Measurements from ENCODE around the gene KAT5.
"Not testable (repeated sequence)": the region's sequence is repeated elsewhere in the genome, so short reads cannot be mapped to it uniquely, and the experiment has no call there.

The KAT5 gene

DNA sequence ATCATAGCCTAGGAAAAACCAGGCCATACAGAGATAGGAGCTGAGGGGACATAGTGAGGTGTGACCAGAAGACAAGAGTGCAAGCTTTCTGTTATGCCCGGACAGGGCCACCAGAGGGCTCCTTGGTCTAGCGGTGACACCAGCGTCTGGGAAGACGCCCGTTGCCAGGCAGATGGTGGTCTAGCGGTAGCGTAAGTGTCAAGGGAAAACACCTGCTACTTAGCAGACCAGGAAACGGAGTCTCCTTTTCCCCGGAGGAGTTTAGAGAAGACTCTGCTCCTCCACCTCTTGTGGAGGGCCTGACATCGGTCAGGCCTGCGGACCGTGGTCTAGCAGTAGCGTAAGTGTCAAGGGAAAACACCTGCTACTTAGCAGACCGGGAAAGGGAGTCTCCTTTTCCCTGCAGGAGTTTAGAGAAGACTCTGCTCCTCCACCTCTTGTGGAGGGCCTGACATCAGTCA is 5.7 kb upstream of the KAT5 start:
- peak overlapping the region; percentile 26 for H3K4me2 ChIP-seq (ENCODE audit: low read depth, low read length, poor library complexity, severe bottlenecking)
- H3K27me3 ChIP-seq (ENCODE audit: low read length); H3K36me3 ChIP-seq (ENCODE audit: low read length); H3F3A ChIP-seq (ENCODE audit: insufficient read depth); H4K20me1 ChIP-seq (ENCODE audit: low read depth, low read length); H3K27ac ChIP-seq (ENCODE audit: low read depth, low read length); H3K9me3 ChIP-seq (ENCODE audit: insufficient read depth, low read length); H3K9ac ChIP-seq (ENCODE audit: low read length); H3K4me3 ChIP-seq (ENCODE audit: insufficient read depth, low read length, poor library complexity, severe bottlenecking); H3K9me2 ChIP-seq (replicated peaks; ENCODE audit: insufficient read depth, low read length); H3K79me2 ChIP-seq (ENCODE audit: insufficient read depth, low read length): not testable (repeated sequence)
- TF ChIP-seq, protein P1, sequence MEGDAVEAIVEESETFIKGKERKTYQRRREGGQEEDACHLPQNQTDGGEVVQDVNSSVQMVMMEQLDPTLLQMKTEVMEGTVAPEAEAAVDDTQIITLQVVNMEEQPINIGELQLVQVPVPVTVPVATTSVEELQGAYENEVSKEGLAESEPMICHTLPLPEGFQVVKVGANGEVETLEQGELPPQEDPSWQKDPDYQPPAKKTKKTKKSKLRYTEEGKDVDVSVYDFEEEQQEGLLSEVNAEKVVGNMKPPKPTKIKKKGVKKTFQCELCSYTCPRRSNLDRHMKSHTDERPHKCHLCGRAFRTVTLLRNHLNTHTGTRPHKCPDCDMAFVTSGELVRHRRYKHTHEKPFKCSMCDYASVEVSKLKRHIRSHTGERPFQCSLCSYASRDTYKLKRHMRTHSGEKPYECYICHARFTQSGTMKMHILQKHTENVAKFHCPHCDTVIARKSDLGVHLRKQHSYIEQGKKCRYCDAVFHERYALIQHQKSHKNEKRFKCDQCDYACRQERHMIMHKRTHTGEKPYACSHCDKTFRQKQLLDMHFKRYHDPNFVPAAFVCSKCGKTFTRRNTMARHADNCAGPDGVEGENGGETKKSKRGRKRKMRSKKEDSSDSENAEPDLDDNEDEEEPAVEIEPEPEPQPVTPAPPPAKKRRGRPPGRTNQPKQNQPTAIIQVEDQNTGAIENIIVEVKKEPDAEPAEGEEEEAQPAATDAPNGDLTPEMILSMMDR (IDR thresholded peaks at IDR 0.05; ENCODE audit: insufficient read depth, low read length, poor library complexity, severe bottlenecking): peak; percentile 30
- H2AFZ ChIP-seq (ENCODE audit: low read depth, low read length, severe bottlenecking): peak overlapping the region; percentile 6

DNA sequence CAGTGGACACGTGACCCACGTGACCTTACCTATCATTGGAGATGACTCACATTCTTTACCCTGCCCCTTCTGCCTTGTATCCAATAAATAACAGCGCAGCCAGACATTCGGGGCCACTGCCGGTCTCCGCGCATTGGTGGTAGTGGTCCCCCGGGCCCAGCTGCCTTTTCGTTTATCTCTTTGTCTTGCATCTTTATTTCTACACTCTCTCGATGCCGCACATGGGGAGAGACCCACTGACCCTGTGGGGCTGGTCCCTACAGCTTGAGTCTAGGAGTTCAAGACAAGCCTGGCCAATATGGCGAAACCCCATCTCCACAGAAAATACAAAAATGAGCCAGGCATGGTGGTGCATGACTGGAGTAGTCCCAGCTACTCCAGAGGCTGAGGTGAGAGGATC is 5.0 kb upstream of the KAT5 start:
- not testable (repeated sequence) for H3K9ac ChIP-seq (ENCODE audit: low read length); H3K4me2 ChIP-seq (ENCODE audit: low read depth, low read length, poor library complexity, severe bottlenecking); H3K27ac ChIP-seq (ENCODE audit: low read depth, low read length); H3K9me3 ChIP-seq (ENCODE audit: insufficient read depth, low read length); H3K79me2 ChIP-seq (ENCODE audit: insufficient read depth, low read length); H3K27me3 ChIP-seq (ENCODE audit: low read length); H2AFZ ChIP-seq (ENCODE audit: low read depth, low read length, severe bottlenecking); H3K9me2 ChIP-seq (replicated peaks; ENCODE audit: insufficient read depth, low read length); H4K20me1 ChIP-seq (ENCODE audit: low read depth, low read length); H3K4me3 ChIP-seq (ENCODE audit: insufficient read depth, low read length, poor library complexity, severe bottlenecking); H3F3A ChIP-seq (ENCODE audit: insufficient read depth); H3K36me3 ChIP-seq (ENCODE audit: low read length)

DNA sequence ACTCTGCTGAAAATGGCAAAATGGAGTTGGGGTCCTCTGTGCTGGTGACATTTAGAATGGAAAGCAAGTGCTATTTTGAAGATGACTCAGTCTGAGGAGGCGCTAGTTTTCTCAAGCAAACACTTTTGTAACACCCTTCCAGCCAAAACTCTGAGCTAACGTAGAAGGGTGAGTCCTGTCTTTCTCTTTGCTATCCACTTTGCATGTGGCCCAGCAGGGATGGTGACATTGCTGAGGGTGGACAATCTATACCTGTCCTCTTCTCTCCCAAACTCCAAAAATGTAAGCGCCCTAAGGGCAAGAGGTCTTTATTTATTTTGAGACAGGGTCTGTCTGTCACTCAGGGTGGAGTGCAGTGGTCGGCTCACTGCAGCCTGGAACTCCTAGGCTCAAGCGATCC is 3.6 kb upstream of the KAT5 start:
- H3K4me2 ChIP-seq (ENCODE audit: low read depth, low read length, poor library complexity, severe bottlenecking): no peak overlapping the region
- TF ChIP-seq, protein P1 (IDR thresholded peaks at IDR 0.05; ENCODE audit: insufficient read depth, low read length, poor library complexity, severe bottlenecking): no peak
- TF ChIP-seq EZH2phosphoT487 (conservative IDR thresholded peaks at IDR 0.05; ENCODE audit: low read length): no peak

DNA sequence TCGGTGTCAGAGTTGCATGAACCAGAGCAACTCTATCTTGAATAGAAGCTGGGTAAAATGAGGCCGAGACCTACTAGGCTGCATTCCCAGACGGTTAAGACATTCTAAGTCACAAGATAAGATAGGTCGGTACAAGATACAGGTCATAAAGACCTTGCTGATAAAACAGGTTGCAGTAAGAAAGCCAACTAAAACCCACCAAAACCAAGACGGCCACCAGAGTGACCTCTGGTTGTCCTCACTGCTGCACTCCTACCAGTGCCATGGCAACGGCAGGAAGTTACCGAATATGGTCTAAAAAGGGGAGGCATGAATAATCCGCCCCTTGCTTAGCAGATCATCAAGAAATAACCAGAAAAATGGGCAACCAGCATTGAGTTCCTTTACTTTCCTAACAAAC is 2.4 kb upstream of the KAT5 start:
- no peak for TF ChIP-seq EZH2phosphoT487 (conservative IDR thresholded peaks at IDR 0.05; ENCODE audit: low read length)
- TF ChIP-seq, protein P1 (IDR thresholded peaks at IDR 0.05; ENCODE audit: insufficient read depth, low read length, poor library complexity, severe bottlenecking): no peak
- Histone ChIP-seq H3K9me2 (replicated peaks; ENCODE audit: insufficient read depth, low read length) (no peaks in the 10 kb centered on the region), H2AFZ (ENCODE audit: low read depth, low read length, severe bottlenecking) (no peak overlapping the region), H3K36me3 (ENCODE audit: low read length) (peaks cover 2% of the 10 kb centered on the region; the same call in 1 of the 2 replicates), H3K27ac (ENCODE audit: low read depth, low read length) (no peak overlapping the region), H3K4me2 (ENCODE audit: low read depth, low read length, poor library complexity, severe bottlenecking) (no peak overlapping the region), H3K27me3 (ENCODE audit: low read length) (no peaks in the 10 kb centered on the region), H3K79me2 (ENCODE audit: insufficient read depth, low read length) (peaks cover 6% of the 10 kb centered on the region; the same call in 1 of the 2 replicates), H3K9ac (ENCODE audit: low read length) (no peak overlapping the region), H3F3A (ENCODE audit: insufficient read depth) (no peaks in the 10 kb centered on the region), H3K4me3 (ENCODE audit: insufficient read depth, low read length, poor library complexity, severe bottlenecking) (no peak overlapping the region), H3K9me3 (ENCODE audit: insufficient read depth, low read length) (no peaks in the 10 kb centered on the region), H4K20me1 (ENCODE audit: low read depth, low read length) (no peaks in the 10 kb centered on the region)

More for the DNA sequence above, 3.6 kb upstream of the KAT5 start:
- Histone ChIP-seq H3K9ac (ENCODE audit: low read length) (no peak overlapping the region), H2AFZ (ENCODE audit: low read depth, low read length, severe bottlenecking) (no peak overlapping the region), H3K79me2 (ENCODE audit: insufficient read depth, low read length) (peaks cover 6% of the 10 kb centered on the region; the same call in 1 of the 2 replicates), H3K9me2 (replicated peaks; ENCODE audit: insufficient read depth, low read length) (no peaks in the 10 kb centered on the region), H3F3A (ENCODE audit: insufficient read depth) (no peaks in the 10 kb centered on the region), H3K9me3 (ENCODE audit: insufficient read depth, low read length) (no peaks in the 10 kb centered on the region), H4K20me1 (ENCODE audit: low read depth, low read length) (no peaks in the 10 kb centered on the region), H3K36me3 (ENCODE audit: low read length) (no peaks in the 10 kb centered on the region), H3K27ac (ENCODE audit: low read depth, low read length) (no peak overlapping the region), H3K4me3 (ENCODE audit: insufficient read depth, low read length, poor library complexity, severe bottlenecking) (no peak overlapping the region), H3K27me3 (ENCODE audit: low read length) (no peaks in the 10 kb centered on the region)

All from SU-DHL-6 (cell line).